ENCODE measurements around the gene KIAA0319L.

KIAA0319L gene

GRCh38 chr1:35599411-35599810 lies 42.2 kb upstream of the KIAA0319L start:
- no peak for TF ChIP-seq CTCF (conservative IDR thresholded peaks at IDR 0.05; ENCODE audit: low read depth)
- CTCF ChIA-PET: interaction anchor here (1.1 to 1.5 kb wide), 2 partner anchors 116 to 128 kb away, joined by 3 to 4 read pairs; no protein-coding TSS in a partner anchor
- no peak overlapping the region for H3K27ac ChIP-seq
- POLR2A ChIA-PET (ENCODE audit: low non-redundant PET): no interaction called here
- DNase-seq (ENCODE audit: low spot score): no peak

- TF ChIP-seq CTCF (conservative IDR thresholded peaks at IDR 0.05; ENCODE audit: low read depth): no peak
- POLR2A ChIA-PET (ENCODE audit: low non-redundant PET): no interaction called here
- CTCF ChIA-PET: interaction anchor here (1.1 to 1.5 kb wide), 2 partner anchors 116 to 128 kb away, joined by 3 to 4 read pairs; no protein-coding TSS in a partner anchor
- no peak overlapping the region for H3K27ac ChIP-seq
- DNase-seq (ENCODE audit: low spot score): no peak
These were observed 41.7 kb upstream of the KIAA0319L start for GRCh38 chr1:35598895-35599294.

GRCh38 chr1:35597870-35598269 lies 40.7 kb upstream of the KIAA0319L start:
- ChIA-PET CTCF (no interaction called here), POLR2A (ENCODE audit: low non-redundant PET) (no interaction called here)
- no peak for TF ChIP-seq CTCF (conservative IDR thresholded peaks at IDR 0.05; ENCODE audit: low read depth)
- no peak overlapping the region for H3K27ac ChIP-seq
- DNase-seq (ENCODE audit: low spot score): no peak

GRCh38 chr1:35595684-35596083 lies 38.5 kb upstream of the KIAA0319L start:
- DNase-seq (ENCODE audit: low spot score): no peak
- CTCF ChIA-PET: no interaction called here
- POLR2A ChIA-PET (ENCODE audit: low non-redundant PET): no interaction called here
- no peak for TF ChIP-seq CTCF (conservative IDR thresholded peaks at IDR 0.05; ENCODE audit: low read depth)
- H3K27ac ChIP-seq: no peak overlapping the region

GRCh38 chr1:35594005-35594760 lies 37.0 kb upstream of the KIAA0319L start:
- CTCF ChIA-PET: interaction anchor here (0.6 kb wide), 1 partner anchor 29 kb away, joined by 3 read pairs; no protein-coding TSS in a partner anchor
- POLR2A ChIA-PET (ENCODE audit: low non-redundant PET): no interaction called here
- no peak for TF ChIP-seq CTCF (conservative IDR thresholded peaks at IDR 0.05; ENCODE audit: low read depth)
- DNase-seq (ENCODE audit: low spot score): no peak
- H3K27ac ChIP-seq: no peak overlapping the region

GRCh38 chr1:35592991-35593769 lies 36.0 kb upstream of the KIAA0319L start:
- H3K27ac ChIP-seq: no peak overlapping the region
- ChIA-PET POLR2A (ENCODE audit: low non-redundant PET) (interaction anchor here (0.7 kb wide), 1 partner anchor 20 kb away, joined by 3 read pairs; no protein-coding TSS in a partner anchor), CTCF (interaction anchor here (0.6 kb wide), 1 partner anchor 30 kb away, joined by 3 read pairs; no protein-coding TSS in a partner anchor)
- DNase-seq (ENCODE audit: low spot score): no peak
- TF ChIP-seq CTCF (conservative IDR thresholded peaks at IDR 0.05; ENCODE audit: low read depth): no peak

Data from RWPE1 (cell line).